Skin epidermis (tissue), 12 donors: ENCODE results near the gene ZNF778.
A peak's percentile ranks its signal among the peaks of the same experiment; 100 is the strongest.

Experiments used
- H3K27ac ChIP-seq, 21 experiments: fragments of 200-600 bp; sonication (generic) in 11 of 21; one replicate each; pipeline ENCODE4 v1.5.0; 2020; ENCODE audit warnings: mild to moderate bottlenecking in 3 of 21, inconsistent platforms in 2 of 21, moderate library complexity in 2 of 21
- H3K4me3 ChIP-seq, 7 experiments: fragments of 200-600 bp; sonication (generic) in 2 of 7; one replicate each; pipeline ENCODE4 v1.5.0; 2020; ENCODE audit warnings: inconsistent platforms in 2 of 7, mild to moderate bottlenecking in 2 of 7, moderate library complexity in 1 of 7

The ZNF778 gene

GRCh38 chr16:89192186-89192955 lies 25.1 kb upstream of the ZNF778 start:
- peak overlapping the region; percentile 1 to 31 (median 22) for H3K4me3 ChIP-seq
- peak overlapping the region in 2 of 21 experiments; percentile 28 to 29 for H3K27ac ChIP-seq

GRCh38 chr16:89192956-89193575 lies 24.4 kb upstream of the ZNF778 start:
- no peak overlapping the region for H3K27ac ChIP-seq
- H3K4me3 ChIP-seq, result no peak overlapping the region

GRCh38 chr16:89193576-89194293 lies 23.8 kb upstream of the ZNF778 start:
- Histone ChIP-seq H3K27ac (no peak overlapping the region), H3K4me3 (no peak overlapping the region)

GRCh38 chr16:89194340-89195311 lies 22.9 kb upstream of the ZNF778 start:
- no peak overlapping the region for H3K4me3 ChIP-seq

GRCh38 chr16:89195521-89196171 lies 21.9 kb upstream of the ZNF778 start:
- Histone ChIP-seq H3K27ac (no peak overlapping the region), H3K4me3 (no peak overlapping the region)

More at GRCh38 chr16:89194340-89195311, 22.9 kb upstream of the ZNF778 start:
- H3K27ac ChIP-seq, result no peak overlapping the region

GRCh38 chr16:89197033-89197632 lies 20.4 kb upstream of the ZNF778 start:
- no peak overlapping the region for H3K27ac ChIP-seq
- no peak overlapping the region for H3K4me3 ChIP-seq

GRCh38 chr16:89197633-89198416 lies 19.7 kb upstream of the ZNF778 start:
- Histone ChIP-seq H3K4me3 (no peak overlapping the region), H3K27ac (no peak overlapping the region)

- H3K27ac ChIP-seq, result no peak overlapping the region
- no peak overlapping the region for H3K4me3 ChIP-seq
These were observed 18.9 kb upstream of the ZNF778 start for GRCh38 chr16:89198417-89199240.

- H3K4me3 ChIP-seq, result no peak overlapping the region
- H3K27ac ChIP-seq, result no peak overlapping the region
These were observed 18.0 kb upstream of the ZNF778 start for GRCh38 chr16:89199241-89200123.

GRCh38 chr16:89200124-89200849 lies 17.2 kb upstream of the ZNF778 start, which contains the start of gene SLC22A31:
TSS of gene SLC22A31 (minus strand) at chr16:89200537. CDS start at chr16:89200501, 36 bp downstream.
- Histone ChIP-seq H3K4me3 (peak within 1 kb of the TSS in 4 of 7 experiments; percentile 15 to 36 (median 25)), H3K27ac (no peak within 1 kb of the TSS)

- H3K4me3 ChIP-seq, result peak overlapping the region in 4 of 7 experiments; percentile 15 to 36 (median 25)
- H3K27ac ChIP-seq, result no peak overlapping the region
These were observed 16.6 kb upstream of the ZNF778 start for GRCh38 chr16:89200850-89201411.

GRCh38 chr16:89201439-89202377 lies 15.8 kb upstream of the ZNF778 start:
- Histone ChIP-seq H3K27ac (no peak overlapping the region), H3K4me3 (peak overlapping the region in 5 of 7 experiments; percentile 15 to 36 (median 25))

GRCh38 chr16:89202422-89203215 lies 14.9 kb upstream of the ZNF778 start:
- Histone ChIP-seq H3K27ac (no peak overlapping the region), H3K4me3 (peak overlapping the region in 4 of 7 experiments; percentile 15 to 36 (median 27))
